NCI-H524 (cell line): ENCODE results near the gene SEC16A.
"Not testable (repeated sequence)": the region's sequence is repeated elsewhere in the genome, so short reads cannot be mapped to it uniquely, and the experiment has no call there.

Experiments
- DNase-seq, 2 experiments: peaks; one replicate each; lab custom pipeline; 2025; lab: John Stamatoyannopoulos, UW

Gene SEC16A

DNA sequence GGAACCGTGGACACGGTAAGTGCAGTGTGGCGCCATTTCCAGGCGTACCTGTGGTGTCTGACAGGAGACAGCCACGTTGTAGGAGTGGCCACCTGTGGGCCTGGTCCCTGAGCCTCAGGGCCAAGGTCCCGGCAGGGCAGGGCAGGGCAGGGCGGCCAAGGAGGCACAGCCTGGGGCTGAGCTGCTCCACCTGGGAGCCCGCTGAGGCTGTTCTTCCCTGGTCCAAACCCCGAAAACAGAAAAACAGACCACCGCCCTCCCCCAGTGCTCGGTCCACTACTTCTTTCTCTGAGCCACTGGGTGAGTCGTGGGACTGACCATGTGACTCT, 63.8 kb downstream of the SEC16A start:
- DNase-seq = no peak

GRCh38 chr9:136418182-136419091, 64.4 kb downstream of the SEC16A start:
- DNase-seq = no peak

DNA sequence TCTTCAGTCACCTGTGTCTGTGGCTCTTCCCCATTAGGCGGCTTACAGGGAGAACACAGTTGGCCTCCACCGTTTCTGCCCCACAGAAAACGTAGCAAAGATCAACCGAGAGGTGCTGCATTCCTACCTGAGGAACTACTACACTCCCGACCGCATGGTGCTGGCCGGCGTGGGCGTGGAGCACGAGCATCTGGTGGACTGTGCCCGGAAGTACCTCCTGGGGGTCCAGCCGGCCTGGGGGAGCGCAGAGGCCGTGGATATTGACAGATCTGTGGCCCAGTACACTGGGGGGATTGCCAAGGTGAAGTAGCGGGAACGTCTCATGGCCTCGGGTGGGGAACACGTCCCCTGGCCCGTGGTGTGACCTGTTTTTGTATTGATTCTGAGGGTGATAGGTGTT, 65.9 kb downstream of the SEC16A start:
- DNase-seq = no peak

- no peak for DNase-seq
These were observed 66.4 kb downstream of the SEC16A start for GRCh38 chr9:136416427-136416826.

DNA sequence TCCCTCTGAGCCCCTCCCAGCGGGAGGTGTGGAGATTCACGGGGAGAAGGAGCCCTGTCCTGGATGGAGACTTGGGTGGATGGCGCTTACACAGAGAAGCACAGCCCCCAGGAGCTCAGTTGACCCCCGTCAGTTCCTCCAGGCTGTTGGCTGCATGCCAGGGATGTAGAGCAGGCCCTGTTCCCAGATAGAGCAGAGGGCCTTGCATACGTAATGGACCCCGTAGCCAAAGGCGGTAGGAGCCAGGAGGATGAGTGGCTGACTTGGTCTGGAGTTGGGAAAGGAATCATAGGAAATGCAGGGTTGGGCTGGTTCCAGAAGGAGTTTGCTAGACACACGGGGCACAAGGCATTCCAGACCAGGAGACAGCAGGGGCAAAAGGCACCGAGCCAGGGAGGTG, 69.9 kb downstream of the SEC16A start:
- no peak for DNase-seq

DNA sequence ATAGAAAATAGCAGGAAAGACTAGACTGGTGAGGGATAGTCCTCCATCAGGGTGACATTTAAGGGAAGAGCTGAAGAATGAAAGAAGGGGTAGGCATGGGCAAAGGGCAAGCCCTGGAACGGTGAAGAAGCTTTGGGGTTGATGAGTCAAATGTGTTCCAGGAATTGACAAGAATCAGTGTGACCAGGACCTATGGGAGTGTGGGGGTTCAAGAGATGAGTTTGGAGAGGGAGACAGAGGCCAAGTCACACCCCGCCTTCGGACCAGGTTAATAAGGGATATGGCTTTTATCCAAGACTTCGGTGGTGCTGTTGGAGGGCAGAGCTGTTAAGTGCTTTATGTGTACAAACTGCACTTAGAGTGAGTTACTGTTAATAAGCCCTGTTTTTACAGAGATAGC, 71.5 kb downstream of the SEC16A start:
- no peak for DNase-seq

DNA sequence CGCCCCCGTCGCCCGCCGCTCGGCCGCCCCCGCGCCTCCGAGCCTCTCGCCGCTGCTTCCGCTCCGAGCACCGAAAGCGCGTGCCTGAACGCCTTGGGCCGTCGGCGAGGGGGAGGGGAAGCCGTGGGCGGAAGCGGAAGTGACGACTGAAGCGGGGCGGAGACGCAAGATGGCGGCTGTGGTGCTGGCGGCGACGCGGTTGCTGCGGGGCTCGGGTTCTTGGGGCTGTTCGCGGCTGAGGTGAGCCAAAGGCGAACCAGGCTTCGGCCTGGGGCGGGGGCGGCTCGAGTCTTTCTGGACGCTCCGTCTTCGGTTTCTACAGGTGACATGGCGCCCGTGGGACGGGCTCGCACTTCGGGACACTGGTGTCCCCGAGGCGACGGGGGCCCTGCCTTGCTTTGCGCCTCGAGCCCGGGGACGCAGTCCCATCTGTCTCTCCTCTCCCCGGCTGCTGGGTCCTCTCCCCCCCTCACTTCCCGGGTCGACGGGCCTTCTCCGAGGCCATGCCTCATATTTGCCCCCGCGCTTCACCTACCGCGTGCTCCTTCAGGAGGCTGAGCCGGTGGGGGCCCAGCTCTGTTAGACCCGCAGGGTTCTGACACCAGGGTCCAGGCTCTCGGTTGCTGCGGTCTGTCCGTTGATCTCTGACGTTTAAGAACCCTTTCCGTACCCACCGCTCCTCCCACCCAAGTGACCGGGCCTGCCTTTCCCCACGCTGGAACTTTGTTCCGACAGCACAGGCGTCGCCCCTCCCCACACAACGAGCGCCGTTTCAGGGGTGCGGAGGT, 72.1 kb downstream of the SEC16A start, which contains the start of the genes ENTR1 and PMPCA:
TSS of gene ENTR1 (minus strand) at position 115 of the 788 bp plus-strand sequence. CDS start 217 bp downstream, outside the sequence.
TSS of gene PMPCA (plus strand) at position 159 of the 788 bp plus-strand sequence. CDS start at position 170, 11 bp downstream.
- peak; percentile 79 to 85 for DNase-seq

DNA sequence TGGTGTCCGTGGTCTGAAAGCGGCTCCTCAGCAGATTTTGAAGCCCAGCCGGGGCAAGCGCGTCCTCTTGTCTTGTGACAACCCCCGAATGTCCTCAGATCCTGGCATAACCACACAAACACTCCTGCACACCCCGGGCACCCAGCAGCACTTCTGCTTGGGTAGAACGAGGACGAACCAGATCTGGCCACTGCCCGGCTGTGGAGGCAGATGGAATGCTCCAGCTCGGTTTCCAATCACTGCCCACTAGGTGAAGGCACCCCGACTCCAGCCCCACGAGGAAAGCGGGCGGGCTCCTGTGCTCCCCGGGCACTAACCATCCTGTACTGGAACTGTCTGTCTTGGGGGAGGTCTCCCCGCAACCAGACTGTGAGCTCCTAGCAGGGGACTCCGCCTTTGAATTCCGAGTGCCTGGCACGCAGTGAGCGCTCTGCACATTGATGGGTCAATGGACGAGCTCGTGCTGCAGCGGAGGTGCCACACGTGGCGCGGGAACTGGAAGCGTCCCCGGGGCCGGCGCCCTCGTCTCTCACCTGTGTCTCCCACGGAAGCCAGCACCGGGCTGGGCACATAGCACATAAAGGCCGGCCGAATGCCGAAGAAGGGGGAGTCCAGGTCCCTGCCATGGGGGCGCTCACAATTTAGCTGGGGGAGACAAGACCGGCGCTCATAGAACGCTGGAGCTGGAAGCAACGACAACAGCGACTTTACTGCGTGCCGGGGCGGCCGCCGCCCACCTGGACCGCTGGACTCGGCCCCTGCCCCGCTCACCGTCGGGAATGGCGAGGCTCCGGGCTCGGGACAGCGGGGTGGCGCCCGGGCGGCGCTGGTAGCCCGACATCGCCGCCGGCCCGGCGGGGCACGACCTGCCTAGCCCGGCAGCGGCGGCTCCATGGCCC, 73.0 kb downstream of the SEC16A start:
- DNase-seq = peak in 1 of 2 experiments; percentile 29

- no peak for DNase-seq
These were observed 74.9 kb downstream of the SEC16A start for GRCh38 chr9:136407911-136408310.

GRCh38 chr9:136407061-136407460, 75.8 kb downstream of the SEC16A start:
- DNase-seq = not testable (repeated sequence)

DNA sequence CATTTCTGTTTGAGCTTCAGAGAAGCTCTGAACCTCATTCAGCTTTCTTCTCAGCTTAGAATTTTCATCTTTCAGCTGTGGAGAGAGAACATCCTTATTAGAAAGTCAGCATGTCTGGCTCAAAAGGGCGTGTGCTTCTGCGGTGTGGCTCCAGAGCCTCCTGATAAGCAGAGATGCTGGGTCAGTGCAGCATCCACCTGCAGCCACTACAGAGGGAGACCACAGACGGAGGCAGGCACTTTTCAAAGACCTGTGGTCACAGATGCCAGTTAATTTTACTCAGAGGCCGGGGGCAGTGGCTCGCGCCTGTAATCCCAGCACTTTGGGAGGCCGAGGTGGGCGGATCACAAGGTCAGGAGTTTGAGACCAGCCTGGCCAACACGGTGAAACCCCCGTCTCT, 76.9 kb downstream of the SEC16A start:
- not testable (repeated sequence) for DNase-seq

GRCh38 chr9:136405481-136405880, 77.4 kb downstream of the SEC16A start:
- DNase-seq = no peak

GRCh38 chr9:136404801-136405136, 78.1 kb downstream of the SEC16A start:
- no peak for DNase-seq

DNA sequence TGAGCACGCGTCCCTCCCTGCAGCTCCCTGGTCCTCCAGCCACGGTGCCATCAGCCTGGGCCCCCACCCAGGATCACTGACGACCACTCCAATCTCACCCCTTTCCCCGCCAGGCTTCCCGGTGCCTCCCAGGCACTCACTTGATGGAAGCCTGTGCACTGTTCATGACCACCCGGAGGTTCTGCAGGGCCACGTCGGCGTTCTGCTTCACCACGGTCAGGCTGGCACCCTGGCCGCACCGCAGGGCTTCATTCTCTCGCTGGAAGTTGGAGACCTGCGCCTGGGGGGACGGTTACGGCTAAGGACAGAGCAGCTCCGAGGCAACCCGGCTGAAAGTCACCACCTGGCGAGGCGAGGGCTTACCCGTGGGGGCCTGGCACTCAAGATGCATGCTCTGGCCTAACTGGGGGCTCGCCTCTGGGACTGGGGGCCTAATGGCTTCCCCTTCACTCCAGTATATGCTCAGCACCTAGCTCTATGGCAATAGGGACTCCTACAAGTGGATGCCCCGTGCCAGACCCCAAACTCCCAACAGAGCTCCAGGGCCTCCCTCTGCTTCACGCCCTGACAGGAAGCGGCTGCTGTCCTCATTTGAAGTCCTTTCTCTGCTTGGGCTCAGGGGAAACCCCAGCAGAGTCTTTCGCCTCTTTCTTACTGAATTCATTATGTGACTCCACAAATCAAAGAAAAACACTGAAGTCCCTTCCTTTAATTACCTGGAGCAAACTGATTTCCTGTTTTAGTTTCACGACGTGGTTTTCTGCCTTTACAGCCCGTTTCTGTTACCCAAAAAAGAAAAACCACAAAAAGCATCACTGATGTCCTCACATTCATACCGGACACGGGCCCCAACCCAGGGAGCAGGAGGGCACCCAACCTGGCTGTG, 78.7 kb downstream of the SEC16A start:
- DNase-seq = no peak

- no peak for DNase-seq
These were observed 79.3 kb downstream of the SEC16A start for GRCh38 chr9:136403538-136403914.

DNA sequence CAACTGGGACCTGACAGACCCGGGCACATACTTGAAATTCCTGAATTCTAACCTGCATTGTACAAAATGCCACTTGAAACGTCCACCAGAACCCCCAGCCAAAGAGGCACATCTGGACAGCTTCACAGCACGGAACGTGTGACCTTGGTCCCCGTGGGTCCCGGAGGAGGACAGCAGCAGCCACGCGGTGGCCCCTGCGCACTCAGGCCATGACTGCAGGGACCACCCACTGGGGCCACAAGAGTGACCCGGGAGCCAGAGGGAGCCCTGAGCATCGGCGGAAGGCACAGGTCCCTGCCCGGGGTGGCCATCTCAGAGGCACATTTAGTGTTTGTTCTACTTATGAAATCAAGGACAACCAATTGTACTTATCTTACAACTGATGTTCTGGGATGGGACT, 80.8 kb downstream of the SEC16A start:
- DNase-seq = no peak

DNA sequence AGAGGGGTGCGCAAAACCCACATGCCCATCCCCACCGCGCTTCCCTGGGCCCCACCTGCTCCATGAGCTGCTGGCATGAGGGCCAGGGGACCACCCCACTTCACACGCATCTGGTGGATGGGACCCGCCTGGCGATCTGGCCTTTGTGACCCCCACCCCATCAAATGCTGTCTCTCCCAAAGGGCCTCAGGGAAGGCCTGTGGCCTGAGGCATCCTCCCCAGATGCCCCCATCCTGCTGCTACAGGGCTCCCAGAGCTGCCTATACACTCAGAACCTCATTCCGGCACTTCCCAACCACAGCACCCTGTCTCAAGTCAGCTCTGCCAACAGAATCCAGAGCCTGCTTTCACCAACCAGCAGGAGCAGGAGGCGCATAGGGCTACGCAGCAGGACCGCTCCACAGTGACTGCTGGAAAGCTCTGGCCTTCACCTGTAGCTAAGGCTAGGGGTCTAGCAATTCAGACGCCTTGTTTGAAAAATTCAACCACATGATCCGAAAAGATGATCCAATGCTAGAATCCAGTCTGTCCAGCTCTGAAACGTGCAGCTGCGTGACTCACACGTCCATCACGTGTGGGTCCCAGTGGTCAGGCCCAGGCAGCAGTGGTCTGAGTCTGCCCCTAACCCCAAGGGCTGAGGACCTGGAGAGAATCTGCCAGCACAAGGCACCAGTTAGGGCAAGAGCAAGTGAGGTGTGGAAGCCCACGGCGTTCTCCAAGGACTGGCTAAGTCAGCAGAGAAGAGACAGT, 81.5 kb downstream of the SEC16A start:
- DNase-seq = no peak

DNA sequence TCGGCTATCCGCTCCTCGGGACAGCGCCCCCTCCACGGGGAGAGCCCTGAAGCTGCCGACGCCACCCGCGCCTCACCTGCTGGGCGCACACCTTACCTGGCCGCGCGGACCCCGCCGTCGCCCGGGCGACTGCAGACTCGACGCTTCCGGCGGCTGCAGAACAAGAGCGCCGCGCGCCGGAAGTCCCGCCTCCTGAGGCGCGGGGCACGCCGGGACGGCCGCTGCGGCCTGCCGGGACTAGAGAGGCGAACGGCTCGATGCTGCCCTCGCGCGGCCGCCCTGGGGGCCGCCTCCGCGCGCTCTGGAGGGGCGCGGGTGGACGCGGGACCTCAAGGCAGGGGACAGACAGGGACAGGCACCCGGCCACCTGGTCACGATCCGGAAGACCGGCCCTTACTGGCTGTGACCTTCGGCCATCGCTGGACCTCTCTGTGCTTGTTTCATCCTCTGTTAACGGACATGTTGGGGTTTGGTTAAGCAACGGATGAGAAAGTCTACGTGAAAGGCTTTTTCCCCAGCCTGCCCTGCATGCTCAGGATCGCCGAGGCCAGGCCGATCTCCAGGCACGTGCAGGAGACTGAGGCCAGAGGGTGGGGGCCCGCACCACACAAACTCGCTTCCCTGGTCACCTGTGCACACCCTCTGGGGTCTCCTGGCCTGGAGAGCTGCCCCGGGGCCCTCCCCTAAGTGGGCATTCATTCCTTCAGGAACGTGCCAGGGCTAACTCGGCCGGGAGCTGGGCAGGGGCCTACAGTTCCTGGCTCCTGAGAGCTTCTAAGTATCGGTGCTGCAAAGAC, 82.6 kb downstream of the SEC16A start, which contains the start of gene SNAPC4:
TSS of gene SNAPC4 (minus strand) at position 133 of the 797 bp plus-strand sequence. CDS start 1,742 bp downstream, outside the sequence.
- DNase-seq = peak; percentile 81 to 93
